ENCODE measurements around the gene DNAJC22.
"Not testable (repeated sequence)": the region's sequence is repeated elsewhere in the genome, so short reads cannot be mapped to it uniquely, and the experiment has no call there.

Gene DNAJC22

DNA sequence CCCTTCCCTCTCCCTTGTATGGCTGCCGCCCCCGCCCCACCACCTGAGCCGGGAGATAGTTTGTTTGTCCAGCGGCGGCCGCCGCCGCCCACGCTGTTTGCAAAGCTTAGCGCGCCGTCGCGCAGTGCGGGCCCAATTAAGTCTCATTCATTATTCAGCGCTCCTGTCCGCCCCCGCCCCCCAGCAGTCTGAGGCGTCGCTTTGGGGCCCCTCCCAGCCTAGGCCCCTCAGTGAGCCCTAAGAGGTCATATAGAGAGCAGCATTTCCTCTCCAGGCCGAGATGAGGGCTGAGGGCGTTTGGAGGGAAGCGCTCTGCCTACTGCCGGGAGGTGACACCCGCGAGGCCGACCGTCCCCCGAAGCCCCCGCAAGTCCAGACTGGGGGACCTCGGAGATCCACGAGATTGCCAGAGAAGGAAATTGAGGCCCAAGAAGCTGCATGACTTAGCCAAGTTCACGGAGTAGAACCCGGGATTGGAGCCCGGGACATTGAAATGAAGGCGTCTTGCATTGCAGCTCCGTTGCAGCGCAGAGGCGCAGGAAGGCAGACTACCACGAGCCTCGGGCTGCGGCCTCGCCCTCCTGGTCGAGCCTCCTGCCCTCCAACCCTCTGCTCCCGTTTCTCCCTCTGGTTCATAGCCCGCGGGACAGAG is at the start of gene DNAJC22:
DNAJC22 (plus strand) TSS at position 230 of the 652 bp plus-strand sequence. CDS start 1,985 bp downstream, outside the sequence.
- peak; percentile 34 to 45 for DNase-seq

DNA sequence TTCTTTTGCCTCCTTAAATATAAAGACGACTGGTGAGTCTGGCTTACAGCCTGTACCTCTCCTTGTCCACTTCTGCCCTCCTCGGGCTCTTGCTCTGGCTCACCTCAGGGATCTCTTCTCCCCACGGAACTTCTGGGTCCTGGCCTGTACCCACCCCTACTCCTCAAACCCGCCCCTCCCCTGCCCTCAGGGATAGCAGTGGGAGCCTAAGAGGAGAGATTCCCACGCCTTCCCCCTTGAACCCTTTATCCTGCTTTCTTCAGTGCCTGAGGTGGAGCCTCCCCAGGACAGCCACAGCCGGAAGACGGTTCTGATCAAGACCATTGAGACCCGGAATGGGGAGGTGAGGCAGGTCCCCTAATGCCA is 49.0 kb upstream of the DNAJC22 start:
- no peak for DNase-seq

DNA sequence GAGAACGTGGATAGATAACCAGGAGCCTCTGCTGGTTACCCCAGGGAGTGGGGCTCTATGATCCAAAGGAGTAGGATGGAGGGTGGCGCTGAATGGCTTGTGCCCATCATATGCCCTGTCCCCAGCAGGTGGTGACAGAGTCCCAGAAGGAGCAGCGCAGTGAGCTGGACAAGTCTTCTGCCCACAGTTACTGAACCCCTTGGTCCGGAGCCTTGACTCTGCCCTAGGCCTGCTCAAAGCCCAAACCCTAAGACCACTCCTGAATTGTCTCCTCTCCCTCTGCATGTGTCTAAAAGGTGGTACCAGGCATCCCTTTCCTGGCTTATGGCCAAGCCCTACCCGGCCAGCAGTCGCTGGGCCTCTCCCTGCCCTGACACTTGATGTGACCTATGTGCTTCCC is 48.5 kb upstream of the DNAJC22 start:
- DNase-seq, result no peak

DNA sequence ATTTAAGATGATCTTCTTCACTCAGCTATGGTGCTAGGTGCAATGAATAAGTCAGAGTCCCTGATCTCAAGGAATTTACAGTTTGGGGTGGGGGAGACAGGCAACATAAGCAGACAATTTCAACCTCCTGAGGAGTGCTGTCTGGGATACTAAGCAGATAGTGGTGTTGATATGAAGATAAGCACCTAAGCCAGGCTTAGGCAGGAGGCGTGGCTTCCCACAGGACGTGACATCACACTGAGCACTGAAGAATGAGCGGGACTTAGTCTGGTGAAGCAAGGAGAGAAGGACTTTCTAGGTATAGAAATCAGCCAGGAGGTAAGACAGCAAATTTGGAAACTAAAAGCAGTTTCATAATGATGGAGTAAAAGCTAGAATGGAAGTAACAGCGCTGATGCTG is 44.9 kb upstream of the DNAJC22 start:
- peak; percentile 64 to 70 for DNase-seq

DNA sequence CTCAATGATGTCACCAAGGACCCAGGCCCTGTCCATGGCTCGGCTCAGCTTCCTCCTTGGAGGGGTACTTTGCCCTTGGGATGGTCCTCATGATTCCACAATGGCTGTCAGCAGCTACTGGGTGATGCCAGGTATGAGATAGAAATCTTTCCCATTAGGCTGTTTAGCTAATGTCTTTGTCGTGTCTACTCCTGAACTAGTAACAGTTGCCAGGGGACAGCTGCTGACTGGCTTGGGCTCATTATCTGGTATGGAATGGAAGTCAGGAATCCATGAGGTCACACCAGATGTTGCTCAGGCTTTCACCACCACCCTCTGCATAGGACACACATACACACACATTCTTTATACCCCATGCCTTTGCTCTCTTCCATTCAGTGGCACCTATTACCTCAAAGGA is 42.5 kb upstream of the DNAJC22 start:
- DNase-seq, result no peak

DNA sequence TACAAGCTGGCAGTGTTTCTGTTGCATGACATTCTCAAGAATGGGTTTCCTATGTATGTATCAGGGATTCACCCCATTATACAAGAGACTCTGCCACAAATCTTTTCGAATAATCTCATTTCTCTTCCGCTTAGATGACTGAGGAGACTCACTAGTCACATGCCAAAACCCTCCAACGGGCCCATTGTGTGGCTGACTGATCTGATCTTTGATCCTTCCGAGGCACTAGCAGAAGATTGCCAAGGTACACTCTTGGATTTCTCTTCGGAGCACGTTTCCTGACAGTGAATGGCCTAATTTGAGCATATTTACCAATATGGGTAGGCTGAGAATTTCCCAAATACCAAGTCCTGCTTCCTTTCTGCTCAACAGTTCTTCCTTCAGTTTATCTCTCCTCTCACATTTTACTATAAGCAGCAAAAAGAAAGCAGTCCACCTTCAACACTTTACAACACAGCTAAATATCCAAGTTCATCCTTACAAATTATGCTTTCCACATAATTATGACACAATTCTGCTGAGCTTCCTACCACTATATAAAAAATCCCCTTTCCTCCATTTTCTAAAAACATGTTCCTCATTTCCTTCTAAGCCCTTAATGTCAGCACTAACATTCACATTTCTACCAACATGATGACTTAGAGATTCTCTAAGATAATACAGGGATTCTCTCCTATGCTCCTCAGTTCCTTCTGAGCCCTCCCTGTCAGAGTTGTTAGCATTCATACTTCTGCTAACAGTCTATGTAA is 40.8 kb upstream of the DNAJC22 start:
- DNase-seq, result no peak

DNA sequence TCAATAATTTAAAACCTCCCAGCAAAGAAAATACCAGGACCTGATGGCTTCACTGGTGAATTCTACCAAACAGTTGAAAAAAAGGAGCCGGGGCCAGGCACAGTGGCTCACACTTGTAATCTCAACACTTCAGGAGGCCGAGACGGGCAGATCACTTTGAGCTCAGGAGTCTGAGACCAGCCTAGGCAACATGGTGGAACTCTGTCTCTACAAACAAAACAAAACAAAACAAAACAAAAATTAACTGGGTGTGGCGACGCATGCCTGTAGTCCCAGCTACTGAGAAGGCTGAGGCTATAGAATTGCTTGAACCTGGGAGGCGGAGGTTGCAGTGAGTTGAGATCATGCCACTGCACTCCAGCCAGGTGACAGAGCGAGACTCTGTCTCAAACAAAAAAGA is 37.3 kb upstream of the DNAJC22 start:
- DNase-seq, result no peak

DNA sequence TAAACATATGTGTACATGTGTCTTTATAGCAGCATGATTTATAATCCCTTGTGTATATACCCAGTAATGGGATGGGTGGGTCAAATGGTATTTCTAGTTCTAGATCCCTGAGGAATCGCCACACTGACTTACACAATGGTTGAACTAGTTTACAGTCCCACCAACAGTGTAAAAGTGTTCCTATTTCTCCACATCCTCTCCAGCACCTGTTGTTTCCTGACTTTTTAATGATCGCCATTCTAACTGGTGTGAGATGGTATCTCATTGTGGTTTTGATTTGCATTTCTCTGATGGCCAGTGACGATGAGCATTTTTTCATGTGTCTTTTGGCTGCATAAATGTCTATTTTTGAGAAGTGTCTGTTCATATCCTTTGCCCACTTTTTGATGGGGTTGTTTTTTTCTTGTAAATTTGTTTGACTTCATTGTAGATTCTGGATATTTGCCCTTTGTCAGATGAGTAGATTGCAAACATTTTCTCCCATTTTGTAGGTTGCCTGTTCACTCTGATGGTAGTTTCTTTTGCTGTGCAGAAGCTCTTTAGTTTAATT is 36.2 kb upstream of the DNAJC22 start:
- not testable (repeated sequence) for DNase-seq

DNA sequence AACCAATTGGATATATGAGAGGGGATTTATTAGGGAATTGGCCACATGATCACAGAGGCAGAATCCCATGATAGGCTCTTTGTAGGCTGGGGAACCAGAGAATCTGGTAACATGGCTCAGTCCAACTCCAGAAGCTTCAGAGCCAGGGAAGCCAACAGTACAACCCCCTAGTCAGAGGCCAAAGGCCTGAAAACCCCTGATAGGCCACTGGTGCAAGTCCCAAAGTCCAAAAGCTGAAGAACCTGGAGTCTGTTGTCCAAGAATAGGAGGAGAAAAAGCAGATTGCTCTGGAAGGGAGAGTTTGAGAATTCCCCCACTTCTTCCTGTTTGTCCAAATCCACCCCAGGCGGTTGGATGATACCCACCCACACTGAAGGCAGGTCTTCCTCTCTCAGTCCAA is 31.9 kb upstream of the DNAJC22 start:
- no peak for DNase-seq

DNA sequence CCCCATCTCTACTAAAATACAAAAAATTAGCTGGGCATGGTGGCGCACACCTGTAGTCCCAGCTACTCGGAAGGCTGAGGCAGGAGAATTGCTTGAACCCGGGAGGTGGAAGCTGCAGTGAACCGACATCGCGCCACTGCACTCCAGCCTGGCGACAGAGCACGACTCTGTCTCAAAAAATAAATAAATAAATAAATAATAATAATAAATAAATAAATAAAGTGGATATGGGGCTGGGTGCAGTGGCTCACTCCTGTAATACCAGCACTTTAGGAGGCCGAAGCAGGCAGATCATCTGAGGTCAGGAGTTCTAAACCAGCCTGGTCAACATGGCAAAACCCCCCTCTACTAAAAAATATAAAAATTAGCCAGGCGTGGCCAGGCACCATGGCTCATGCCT is 29.6 kb upstream of the DNAJC22 start:
- DNase-seq, result not testable (repeated sequence)

DNA sequence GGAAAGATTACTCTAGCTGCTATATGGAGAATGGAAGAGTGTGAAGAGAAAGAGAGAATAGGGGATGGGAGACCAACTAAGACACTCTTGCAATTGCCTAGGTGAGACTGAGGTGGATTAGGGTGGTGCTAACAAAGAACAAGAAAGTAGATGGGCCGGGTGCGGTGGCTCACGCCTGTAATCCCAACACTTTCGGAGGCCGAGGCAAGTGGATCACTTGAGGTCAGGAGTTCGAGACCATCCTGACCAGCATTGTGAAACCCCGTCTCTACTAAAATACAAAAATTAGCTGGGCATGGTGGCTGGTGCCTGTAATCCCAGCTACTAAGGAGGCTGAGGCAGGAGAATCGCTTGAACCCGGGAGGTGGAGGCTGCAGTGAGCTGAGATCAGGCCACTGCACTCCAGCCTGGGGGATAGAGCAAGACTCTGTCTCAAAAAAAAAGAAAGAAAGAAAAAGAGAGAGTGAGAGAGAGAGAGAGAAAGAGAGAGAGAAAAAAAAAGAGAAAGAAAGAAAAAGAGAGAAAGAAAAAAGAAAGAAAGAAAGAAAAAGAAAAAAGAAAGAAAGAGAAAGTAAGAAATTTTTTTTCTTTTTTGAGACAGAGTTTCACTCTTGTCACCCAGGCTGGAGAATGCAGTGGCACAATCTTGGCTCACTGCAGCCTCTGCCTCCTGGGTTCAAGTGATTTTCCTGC is 26.1 kb upstream of the DNAJC22 start:
- DNase-seq, result not testable (repeated sequence)

DNA sequence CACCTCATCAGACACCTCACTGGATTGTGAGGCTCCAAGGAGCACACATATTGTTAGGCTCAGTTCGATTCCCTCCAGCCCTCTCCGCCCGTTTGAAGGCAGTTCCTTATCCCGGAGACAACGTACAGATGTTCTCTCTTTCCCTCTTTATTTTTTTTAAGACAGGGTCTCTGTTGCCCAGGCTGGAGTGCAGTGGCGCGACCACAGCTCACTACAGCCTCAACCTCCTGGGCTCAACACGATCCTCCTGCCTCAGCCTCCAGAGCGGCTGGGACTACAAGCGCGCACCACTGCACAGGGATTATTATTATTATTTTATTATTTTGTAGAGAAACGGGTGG is 24.4 kb upstream of the DNAJC22 start:
- no peak for DNase-seq

DNA sequence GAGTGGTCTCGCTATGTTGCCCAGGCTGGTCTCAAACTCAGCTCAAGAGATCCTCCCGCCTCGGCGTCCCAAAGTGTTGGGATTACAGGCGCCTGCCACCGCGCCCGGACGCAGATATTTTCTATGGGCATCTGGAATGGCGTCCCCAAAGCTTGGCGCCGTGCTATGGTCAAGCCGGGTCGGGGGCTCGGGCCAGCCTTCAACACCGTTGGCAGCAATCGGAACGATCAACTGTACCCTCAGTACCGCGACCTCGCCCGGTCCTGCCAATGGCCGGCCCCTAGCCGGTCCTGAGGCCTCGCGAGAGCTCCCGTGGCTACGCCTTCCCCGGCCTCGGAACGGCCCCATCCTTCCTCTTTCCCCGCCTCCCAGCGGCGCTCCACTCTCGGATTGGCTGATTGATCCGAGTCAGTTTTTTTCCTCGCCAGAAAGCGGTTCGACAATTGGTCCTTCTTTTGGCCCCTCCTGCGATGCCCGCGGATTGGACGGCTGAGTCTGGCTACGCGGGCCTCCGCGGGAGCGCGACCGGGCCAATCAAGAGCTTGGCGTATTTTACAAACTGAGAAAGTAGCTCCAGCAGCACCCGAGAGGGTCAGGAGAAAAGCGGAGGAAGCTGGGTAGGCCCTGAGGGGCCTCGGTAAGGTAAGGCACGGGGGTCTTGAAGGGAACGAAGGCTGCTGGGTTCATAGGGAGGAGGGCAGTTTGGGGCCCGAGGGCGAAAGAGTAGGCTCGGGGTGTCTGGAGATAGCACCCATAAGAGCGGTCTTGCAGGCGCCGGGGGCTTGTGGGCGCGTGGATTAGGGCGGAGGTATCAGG is 23.8 kb upstream of the DNAJC22 start, which contains the start of gene TROAP:
TROAP (plus strand) TSS at position 548 of the 816 bp plus-strand sequence. CDS start 354 bp downstream, outside the sequence.
- peak; percentile 96 to 97 for DNase-seq

DNA sequence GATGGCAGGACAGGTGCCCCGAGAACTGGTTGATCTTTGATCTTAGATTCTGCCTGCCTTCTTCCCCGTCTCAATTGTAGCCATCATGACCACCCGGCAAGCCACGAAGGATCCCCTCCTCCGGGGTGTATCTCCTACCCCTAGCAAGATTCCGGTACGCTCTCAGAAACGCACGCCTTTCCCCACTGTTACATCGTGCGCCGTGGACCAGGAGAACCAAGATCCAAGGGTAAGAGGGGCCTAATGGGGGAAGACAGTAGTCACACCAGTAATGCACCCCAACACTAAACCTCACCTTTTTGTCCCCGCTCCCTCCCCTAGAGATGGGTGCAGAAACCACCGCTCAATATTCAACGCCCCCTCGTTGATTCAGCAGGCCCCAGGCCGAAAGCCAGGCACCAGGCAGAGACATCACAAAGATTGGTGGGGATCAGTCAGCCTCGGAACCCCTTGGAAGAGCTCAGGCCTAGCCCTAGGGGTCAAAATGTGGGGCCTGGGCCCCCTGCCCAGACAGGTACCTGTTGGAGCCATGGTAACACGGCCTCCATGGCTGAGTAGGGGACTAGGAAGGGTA is 23.1 kb upstream of the DNAJC22 start:
- no peak for DNase-seq

DNA sequence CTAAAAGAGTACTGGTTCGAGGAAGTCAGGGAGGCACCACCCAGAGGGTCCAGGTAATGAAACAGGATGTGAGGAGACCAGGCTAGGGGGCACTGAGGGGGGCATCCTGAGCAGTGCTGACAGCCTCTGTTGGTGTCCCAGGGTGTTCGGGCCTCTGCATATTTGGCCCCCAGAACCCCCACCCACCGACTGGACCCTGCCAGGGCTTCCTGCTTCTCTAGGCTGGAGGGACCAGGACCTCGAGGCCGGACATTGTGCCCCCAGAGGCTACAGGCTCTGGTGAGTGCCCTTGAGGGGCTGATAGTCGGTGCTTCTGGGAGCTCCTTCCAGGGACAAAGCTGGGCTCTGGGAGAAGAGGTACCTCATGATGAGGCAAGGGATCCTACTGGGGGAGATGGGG is 21.1 kb upstream of the DNAJC22 start:
- no peak for DNase-seq

DNA sequence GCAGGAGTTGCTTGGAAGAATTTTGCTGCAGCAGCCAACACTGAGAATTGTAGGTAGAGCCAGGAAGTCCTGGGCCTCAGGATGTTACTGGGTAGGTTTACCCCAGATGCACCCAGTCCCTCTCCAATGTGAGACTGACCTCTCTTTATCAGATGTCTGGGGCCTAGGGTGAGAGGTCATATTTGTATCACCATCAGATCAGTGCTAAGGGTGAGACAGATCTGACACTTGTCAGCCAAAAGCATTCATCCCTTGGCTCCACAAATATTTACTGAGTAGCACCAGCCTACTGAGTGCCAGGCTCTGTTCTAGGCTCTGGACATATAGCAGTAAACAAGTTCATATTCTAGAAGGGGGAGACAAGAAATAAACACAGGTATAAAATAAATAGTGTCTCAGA is 19.3 kb upstream of the DNAJC22 start:
- DNase-seq, result no peak

DNA sequence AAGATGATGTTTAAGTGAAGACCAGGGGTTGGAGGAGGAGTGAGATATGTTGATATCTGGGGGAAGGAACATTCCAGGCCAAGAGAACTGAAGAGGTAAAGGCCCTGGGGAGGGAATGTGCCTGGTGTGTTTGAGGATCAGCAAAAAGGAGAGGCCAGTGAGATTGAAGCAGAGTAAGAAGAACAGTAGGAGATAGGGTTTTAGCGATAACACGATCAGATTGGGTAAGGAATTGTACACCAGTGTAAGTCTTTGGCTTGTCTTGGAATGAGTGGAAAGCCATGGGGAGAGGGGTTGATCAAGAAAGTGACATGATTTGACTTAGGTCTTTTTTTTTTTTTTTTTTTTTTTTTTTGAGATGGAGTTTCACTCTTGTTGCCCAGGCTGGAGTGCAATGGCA is 18.8 kb upstream of the DNAJC22 start:
- no peak for DNase-seq

DNA sequence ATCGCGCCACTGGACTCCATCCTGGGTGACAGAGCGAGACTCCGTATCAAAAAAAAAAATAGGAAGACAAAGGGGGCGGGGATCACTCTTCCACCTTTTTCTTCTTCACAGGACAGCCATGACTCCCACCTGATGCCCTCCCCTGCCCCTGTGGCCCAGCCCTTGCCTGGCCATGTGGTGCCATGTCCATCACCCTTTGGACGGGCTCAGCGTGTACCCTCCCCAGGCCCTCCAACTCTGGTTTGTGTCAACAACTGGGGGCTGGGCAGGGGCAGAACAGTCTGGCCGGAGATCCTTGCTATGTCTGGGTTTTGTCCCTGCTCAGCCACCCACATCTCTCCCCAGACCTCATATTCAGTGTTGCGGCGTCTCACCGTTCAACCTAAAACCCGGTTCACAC is 17.9 kb upstream of the DNAJC22 start:
- no peak for DNase-seq

DNA sequence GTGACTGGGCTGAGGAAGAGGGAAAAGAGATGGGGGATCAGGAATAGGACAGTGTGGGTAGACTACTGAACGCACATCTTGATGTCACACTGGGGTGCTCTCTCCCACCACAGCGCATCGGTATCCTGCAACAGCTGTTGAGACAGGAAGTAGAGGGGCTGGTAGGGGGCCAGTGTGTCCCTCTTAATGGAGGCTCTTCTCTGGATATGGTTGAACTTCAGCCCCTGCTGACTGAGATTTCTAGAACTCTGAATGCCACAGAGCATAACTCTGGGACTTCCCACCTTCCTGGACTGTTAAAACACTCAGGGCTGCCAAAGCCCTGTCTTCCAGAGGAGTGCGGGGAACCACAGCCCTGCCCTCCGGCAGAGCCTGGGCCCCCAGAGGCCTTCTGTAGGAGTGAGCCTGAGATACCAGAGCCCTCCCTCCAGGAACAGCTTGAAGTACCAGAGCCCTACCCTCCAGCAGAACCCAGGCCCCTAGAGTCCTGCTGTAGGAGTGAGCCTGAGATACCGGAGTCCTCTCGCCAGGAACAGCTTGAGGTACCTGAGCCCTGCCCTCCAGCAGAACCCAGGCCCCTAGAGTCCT is 16.6 kb upstream of the DNAJC22 start:
- DNase-seq, result no peak

DNA sequence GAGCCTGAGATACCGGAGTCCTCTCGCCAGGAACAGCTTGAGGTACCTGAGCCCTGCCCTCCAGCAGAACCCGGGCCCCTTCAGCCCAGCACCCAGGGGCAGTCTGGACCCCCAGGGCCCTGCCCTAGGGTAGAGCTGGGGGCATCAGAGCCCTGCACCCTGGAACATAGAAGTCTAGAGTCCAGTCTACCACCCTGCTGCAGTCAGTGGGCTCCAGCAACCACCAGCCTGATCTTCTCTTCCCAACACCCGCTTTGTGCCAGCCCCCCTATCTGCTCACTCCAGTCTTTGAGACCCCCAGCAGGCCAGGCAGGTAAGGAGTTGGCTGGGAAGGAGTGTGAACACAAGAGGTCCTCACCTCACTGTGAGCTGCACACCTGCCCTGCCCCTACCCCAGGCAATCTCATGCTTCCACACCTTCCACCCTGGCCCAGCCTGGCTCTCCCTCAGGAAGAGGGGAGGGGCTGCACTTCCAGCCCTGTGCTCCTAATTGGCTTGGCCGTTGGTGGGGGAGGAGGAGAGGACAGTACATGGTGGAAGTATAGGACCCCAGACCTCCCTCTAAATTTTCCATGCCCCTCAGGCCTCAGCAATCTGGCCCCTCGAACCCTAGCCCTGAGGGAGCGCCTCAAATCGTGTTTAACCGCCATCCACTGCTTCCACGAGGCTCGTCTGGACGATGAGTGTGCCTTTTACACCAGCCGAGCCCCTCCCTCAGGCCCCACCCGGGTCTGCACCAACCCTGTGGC is 15.9 kb upstream of the DNAJC22 start:
- DNase-seq, result no peak
